VCaP (cell line): Measurements from ENCODE around the gene TPGS2.

Experiments
- H3K27ac ChIP-seq: fragments of 450-650 bp; 2 replicates; pipeline ENCODE4 v1.5.1; 2017
- TF ChIP-seq, protein P1 (sequence below): fragments of 450-650 bp; conservative IDR thresholded peaks from 2 replicates; pipeline ENCODE4 v1.5.1; 2017; ENCODE audit warnings: mild to moderate bottlenecking, moderate library complexity

The TPGS2 gene

DNA sequence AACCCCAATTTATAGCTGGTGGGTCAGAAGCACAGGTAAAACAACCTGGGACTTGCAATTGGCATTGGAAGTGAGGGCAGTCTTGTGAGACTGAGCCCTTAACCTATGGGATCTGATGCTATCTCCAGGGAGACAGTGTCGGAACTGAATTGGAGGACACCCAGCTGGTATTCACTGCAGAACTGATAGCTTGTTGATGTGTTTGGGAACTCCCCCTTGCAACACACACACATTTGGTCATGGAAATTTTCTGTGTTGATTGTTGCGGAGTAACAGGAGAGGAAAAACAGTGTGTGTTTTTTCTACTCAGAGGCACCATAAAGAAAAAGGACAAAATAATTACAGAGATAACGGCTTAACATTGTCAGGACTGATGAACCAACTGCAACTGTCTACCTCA is 16.1 kb downstream of the TPGS2 start:
- no peak overlapping the region for H3K27ac ChIP-seq
- TF ChIP-seq, protein P1, sequence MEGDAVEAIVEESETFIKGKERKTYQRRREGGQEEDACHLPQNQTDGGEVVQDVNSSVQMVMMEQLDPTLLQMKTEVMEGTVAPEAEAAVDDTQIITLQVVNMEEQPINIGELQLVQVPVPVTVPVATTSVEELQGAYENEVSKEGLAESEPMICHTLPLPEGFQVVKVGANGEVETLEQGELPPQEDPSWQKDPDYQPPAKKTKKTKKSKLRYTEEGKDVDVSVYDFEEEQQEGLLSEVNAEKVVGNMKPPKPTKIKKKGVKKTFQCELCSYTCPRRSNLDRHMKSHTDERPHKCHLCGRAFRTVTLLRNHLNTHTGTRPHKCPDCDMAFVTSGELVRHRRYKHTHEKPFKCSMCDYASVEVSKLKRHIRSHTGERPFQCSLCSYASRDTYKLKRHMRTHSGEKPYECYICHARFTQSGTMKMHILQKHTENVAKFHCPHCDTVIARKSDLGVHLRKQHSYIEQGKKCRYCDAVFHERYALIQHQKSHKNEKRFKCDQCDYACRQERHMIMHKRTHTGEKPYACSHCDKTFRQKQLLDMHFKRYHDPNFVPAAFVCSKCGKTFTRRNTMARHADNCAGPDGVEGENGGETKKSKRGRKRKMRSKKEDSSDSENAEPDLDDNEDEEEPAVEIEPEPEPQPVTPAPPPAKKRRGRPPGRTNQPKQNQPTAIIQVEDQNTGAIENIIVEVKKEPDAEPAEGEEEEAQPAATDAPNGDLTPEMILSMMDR = no peak

DNA sequence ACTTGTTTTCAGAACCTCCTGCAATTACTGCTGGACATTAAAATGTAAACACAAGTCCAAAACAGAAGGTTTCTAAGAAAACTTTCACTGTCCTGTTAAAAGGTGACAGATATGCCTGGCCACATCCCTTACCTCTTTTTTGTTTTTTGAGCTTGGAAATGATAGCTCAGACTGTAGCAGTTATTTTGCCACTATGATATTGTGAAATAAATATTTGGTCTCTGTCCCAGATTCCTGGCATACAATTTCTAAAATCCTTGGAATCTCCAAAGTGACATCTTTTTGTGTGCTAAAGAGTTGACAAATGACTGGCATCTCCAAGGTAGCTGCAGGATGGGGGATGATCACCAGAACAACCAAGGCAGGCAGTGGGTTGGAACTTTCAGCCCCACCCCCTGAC is 16.8 kb downstream of the TPGS2 start:
- no peak overlapping the region for H3K27ac ChIP-seq
- TF ChIP-seq, protein P1 = no peak

DNA sequence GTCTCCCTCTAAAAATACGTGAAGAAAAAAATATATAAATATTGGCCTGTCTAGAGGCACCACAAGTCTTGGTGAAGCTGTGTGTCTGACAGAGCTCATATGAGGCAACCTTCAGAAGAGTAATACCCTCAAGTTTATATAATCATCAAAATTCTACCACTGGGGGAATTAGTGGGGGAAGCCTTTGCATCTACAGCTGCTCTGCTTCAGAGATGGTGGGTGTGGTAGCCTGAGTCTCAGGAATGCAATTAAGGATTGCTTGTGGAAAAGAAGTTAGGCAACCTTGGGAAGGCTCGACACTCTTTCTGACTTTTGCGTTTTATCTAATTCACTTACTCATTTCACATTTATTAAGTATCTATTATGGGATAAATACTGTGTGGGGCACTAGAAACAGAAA is 17.4 kb downstream of the TPGS2 start:
- TF ChIP-seq, protein P1 = no peak
- H3K27ac ChIP-seq = no peak overlapping the region

DNA sequence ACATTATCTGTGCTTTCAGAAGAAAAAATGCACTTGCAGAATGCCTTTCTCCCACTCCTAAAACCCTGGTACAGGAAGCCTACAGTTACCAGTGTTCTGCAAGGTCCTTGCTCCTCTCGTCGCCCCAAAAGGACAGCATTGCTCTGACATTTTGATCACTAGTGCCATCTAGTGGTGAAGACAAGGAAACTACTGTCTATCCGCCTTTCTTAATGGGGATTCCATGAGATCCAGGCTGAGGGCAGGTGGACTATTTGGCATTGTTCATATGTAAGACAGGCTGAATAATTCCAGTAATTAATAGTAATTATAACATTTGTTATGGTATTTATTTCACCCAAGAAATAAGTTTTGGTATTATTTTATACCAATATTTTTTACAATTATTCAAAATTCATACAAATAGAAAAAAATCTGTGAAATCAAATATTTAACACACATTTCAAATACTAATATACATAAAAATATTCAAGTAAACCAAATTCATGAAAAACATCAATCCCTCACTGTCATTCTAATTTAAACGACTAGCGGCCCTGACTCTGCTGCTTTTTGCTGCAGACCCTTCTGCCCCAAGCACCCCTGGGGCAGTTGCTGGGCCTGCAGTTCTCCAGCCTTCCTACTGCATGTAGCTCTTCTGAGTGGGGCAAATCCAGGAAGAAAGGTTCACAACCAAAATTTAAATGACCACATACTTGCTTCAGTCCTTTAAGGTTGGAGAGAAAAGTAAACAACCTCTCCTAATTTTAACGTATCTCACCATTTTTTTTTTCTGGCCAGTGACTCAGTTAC is 19.0 kb downstream of the TPGS2 start:
- no peak overlapping the region for H3K27ac ChIP-seq
- TF ChIP-seq, protein P1 = peak; percentile 89

DNA sequence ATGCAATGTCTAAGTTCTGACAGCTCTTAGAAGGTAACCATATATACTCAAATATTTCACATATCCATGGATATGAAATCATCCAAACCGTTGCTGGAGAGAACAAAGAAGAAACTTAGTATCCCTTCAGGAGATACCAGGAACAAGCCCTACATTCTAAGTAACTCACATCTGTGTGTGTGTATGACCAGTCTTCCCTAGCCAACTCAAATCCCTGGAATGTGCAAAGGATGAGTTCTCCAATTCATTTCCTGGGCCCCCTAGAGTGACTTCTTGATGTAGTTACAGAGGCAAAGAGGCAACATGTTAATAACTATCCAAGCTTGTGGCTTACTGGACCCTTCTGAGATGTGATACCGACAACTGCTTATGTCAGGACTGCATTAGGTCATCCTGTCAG is 20.1 kb downstream of the TPGS2 start:
- TF ChIP-seq, protein P1 = no peak
- no peak overlapping the region for H3K27ac ChIP-seq

DNA sequence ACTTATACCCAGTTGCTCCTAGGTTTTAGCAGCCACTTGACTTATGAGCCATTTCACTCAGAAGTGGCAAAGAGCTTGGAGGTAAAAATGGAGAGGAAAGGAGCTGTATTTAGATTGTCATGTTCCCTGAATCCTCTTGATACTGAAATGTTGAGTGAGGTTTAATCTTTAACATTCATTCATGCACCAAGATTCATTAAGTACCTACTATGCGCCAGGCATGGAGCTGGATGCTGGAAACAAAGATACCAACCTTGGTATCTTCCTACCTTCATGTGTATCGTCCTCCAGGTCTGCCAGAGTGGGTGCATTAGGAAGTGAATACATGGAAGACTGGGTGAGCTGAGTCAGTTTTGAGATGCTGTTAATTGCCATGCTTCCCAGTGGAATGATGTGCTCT is 23.7 kb downstream of the TPGS2 start:
- TF ChIP-seq, protein P1 = no peak
- no peak overlapping the region for H3K27ac ChIP-seq

DNA sequence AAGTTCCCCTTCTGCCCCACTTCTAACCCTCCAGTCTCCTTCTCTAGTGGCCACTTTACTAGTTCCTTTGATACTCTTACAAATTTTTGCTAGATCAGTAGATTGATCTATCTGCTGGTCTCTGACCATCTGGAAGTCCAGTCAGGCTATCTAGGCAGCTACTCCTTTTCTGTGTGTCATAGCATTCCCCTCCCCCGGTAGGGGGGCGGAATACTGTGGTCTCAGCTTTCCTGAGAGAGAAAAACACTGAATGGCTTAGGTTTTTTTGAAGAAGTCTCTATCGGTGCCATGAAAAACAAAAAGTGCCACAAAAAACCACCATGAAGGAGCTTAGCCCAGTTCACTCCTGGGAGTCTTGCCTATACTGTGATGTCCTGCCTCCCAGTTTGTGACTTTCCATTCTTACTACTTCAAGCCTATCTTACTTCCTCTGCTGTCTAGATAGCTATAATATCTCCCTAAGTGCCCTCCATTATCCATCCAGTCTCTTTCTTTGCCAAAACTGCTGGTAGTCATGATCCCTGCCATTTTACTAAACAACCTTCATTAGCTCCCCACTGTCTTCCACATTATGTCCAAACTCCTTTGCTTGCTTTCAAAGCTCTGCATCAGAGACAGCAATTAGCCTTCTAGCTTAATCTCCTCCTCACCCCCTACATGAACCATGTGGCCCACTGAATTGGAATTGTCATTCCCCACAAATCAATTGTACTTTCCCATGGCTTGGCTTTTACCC is 29.9 kb downstream of the TPGS2 start:
- no peak overlapping the region for H3K27ac ChIP-seq
- TF ChIP-seq, protein P1 = no peak
